DND-41 (cell line): ENCODE results near the gene RASGRF2.

ENCODE experiments used
- EZH2 ChIP-seq: IDR thresholded peaks from 3 replicates; pipeline ENCODE4 v1.6.1; 2012; ENCODE audit warnings: borderline replicate concordance, low read depth, mild to moderate bottlenecking, moderate library complexity, low read length, inconsistent platforms; ENCODE audit not compliant: severe bottlenecking
- TF ChIP-seq, protein P1 (sequence below): IDR thresholded peaks from 2 replicates; pipeline ENCODE4 v1.5.1; 2012; ENCODE audit warnings: borderline replicate concordance, low read length, moderate library complexity, mild to moderate bottlenecking; ENCODE audit not compliant: poor library complexity, severe bottlenecking; ENCODE audit errors: extremely low read depth

DNA sequence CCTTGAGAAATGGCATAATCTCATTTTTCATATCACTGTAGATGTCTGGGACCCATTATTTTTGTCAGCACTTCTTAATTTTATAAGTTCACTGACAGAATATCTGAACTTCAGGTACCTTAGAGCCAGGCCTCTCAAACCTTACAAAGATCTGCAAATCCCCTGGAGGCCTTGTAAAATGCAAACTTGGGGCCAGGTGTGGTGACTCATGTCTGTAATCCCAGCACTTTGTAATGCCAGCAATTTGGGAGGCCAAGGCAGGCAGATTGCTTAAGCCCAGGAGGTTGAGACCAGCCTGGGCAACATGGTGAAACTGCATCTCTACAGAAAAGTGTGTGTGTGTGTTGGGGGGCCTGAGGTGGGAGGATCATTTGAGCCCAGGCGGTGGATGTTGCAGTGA, 30.8 kb downstream of the RASGRF2 start:
- TF ChIP-seq, protein P1, sequence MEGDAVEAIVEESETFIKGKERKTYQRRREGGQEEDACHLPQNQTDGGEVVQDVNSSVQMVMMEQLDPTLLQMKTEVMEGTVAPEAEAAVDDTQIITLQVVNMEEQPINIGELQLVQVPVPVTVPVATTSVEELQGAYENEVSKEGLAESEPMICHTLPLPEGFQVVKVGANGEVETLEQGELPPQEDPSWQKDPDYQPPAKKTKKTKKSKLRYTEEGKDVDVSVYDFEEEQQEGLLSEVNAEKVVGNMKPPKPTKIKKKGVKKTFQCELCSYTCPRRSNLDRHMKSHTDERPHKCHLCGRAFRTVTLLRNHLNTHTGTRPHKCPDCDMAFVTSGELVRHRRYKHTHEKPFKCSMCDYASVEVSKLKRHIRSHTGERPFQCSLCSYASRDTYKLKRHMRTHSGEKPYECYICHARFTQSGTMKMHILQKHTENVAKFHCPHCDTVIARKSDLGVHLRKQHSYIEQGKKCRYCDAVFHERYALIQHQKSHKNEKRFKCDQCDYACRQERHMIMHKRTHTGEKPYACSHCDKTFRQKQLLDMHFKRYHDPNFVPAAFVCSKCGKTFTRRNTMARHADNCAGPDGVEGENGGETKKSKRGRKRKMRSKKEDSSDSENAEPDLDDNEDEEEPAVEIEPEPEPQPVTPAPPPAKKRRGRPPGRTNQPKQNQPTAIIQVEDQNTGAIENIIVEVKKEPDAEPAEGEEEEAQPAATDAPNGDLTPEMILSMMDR: no peak
- TF ChIP-seq EZH2: no peak
